T47D (cell line): ENCODE data around the gene CTNNA2.

Source experiments
- DNase-seq, 2 experiments: peaks; one replicate each; pipeline versions ENCODE4 v3.0.0 to v3.0.0-alpha.2; 2011 to 2012; ENCODE audit warnings: low read depth in 1 of 2, low spot score in 1 of 2
- JUND ChIP-seq: IDR thresholded peaks from 2 replicates; pipeline ENCODE4 v1.6.1; 2012; ENCODE audit warnings: low read depth
- in situ Hi-C: cut with HindIII; loops from 2 replicates; pipeline ENCODE4 v1.10.0; 2016; ENCODE audit warnings: low sequenced_read_pairs, low pct_unique_long_range_greater_than_20kb

Gene CTNNA2

GRCh38 chr2:80105015-80105640 lies 592.3 kb downstream of the CTNNA2 start:
- no peak for TF ChIP-seq JUND
- in situ Hi-C loops = no loop called here
- no peak for DNase-seq

GRCh38 chr2:80111185-80111584 lies 598.3 kb downstream of the CTNNA2 start:
- no peak for DNase-seq
- no peak for TF ChIP-seq JUND
- in situ Hi-C loops = no loop called here

GRCh38 chr2:80112790-80113189 lies 599.9 kb downstream of the CTNNA2 start:
- DNase-seq = no peak
- in situ Hi-C loops = no loop called here
- no peak for TF ChIP-seq JUND

- DNase-seq = no peak
- in situ Hi-C loops = no loop called here
- TF ChIP-seq JUND = no peak
These were observed 600.5 kb downstream of the CTNNA2 start for GRCh38 chr2:80113399-80113798.

DNA sequence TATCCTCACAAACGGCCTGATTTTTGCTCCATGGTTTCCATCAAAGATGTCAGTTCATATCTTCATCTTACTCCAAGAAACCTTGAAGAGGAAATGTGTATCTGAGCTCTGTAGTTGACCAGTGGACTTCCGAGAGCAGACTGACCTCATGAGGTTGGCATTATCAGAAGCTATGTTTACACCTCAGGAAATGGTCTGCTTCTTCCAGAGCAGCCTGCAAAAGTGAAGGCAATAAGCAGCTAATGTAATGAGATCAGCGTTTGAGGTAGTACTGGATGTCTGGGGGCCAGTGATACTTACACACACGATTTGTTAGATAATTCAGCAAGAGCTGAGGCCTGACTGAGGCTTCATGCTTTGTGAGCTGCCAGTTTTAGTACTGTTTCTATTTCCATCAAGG lies 602.0 kb downstream of the CTNNA2 start:
- no peak for DNase-seq
- in situ Hi-C loops = no loop called here
- TF ChIP-seq JUND = no peak

DNA sequence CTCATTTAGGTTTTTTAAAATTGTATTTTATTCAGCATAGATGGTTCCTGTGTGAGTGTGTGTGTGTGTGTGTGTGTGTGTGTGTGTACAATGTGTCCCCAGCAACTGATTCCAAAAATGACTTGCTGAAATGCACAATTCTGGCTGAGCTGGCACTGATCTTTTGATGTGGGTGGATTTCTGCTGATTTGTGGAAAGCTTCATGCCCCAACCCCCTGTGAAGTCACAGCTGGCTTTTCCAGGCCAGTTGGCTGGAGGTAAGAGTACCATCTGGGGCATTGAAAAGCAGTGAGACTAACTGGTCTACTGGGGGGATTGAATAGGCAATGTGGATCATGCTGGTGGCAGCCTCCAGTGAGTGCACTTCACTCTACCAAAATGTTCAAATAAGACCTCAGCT lies 604.5 kb downstream of the CTNNA2 start:
- DNase-seq = no peak
- in situ Hi-C loops = no loop called here
- TF ChIP-seq JUND = no peak

DNA sequence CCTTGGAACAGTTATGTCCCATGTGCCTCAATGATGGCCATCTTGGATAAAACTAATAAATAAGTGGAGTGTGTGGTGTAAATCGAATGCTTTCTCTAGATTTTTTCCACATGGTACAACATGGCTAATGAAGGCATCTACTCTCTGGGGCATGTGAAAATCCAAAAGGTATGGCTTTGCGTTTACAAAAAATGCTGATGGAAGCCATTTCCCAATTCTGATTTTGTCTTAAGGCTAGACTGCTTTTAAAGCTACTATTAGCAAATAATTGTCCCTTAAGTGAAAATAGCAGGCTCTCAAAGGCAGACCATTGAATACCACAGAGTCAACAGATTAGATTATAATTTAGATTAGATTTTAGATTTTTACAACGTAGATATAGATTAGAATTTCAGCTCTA lies 608.0 kb downstream of the CTNNA2 start:
- TF ChIP-seq JUND = no peak
- no peak for DNase-seq
- in situ Hi-C loops = no loop called here

DNA sequence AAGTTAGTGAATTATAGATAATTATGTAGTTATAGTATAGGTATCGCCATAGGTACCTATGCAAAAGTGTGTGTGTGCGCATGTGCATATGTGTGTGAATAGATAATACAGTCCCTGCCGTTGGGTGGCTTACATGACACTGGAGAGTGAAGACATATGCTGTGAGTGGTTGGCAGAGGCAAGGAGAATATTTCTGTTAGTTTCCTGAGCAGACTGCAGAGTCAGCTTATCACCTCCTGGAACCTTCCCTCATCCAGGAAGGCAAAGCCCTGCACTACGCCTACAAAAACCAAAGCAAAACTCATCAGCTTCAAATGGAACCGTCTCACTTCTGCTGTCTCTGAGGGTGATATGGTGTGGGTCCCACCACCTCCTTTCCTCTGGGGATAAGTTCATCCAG lies 609.8 kb downstream of the CTNNA2 start:
- no peak for TF ChIP-seq JUND
- DNase-seq = no peak
- in situ Hi-C loops = no loop called here

DNA sequence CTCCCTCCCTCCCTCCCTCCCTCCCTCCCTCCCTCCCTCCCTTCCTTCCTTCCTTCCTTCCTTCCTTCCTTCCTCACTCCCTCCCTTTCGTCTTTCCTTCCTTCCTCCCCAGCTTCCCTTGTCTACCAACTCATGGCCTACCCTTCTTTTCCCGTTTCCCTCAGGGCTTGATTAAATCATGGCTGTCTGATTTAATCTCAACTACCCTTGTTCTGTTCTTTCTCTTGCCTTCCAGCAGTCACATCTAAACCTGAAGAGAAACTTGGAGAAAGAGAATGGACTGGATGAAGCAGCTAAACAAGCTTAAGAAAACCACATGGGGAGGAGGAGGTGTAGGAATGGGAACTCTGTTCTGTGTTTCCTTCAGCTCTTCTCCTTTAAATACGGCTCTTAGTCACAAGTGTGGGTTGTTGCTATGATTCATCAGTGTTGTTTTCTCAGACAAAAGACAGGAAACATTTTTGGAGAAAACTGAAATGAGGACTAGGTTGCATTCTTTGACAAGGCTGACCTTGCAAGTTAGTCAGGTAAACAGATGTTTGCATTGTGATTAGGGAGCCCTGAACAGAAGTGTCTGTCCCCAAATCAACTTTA lies 613.8 kb downstream of the CTNNA2 start:
- in situ Hi-C loops = no loop called here
- no peak for DNase-seq
- no peak for TF ChIP-seq JUND

DNA sequence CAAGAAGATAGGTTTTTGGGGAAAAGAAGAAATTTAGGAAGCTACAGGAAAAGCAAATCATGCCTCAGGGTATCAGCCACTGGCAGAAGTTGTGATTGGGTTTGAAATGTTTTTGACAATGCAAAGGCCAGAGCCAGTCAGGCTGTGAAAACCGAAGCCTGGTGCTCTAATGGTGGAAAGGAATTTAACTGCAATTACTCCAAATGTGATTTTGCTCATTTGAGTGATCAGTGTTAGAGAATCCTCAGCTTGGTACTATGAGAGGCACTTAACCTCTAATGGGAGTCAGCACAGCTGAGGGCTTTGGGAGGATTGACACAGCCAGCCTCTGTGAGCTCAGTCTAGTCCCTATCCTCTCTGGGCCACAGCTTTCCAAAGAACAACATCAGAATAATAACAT lies 615.2 kb downstream of the CTNNA2 start:
- DNase-seq = no peak
- in situ Hi-C loops = no loop called here
- TF ChIP-seq JUND = no peak

- no peak for TF ChIP-seq JUND
- in situ Hi-C loops = no loop called here
- DNase-seq = no peak
These were observed 619.4 kb downstream of the CTNNA2 start for GRCh38 chr2:80132281-80132680.

DNA sequence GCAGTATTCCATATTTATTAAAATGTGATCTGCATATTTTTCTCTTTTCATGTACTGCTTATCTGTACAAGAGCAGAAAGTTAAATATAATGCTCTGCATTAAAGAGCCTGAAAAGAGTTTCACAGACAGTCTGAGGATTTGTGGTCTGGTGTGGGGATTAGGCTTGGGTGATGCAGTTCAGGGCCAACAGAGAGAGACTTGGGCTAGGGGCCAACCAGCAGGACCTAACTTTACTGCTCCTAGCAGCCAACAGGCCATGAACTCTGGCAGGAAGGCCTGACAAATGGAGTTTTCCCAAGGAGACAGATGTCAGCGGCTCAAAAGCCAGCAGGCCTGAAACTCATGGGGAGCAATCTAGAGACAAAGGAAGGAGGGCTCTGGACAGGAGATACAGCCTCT lies 622.1 kb downstream of the CTNNA2 start:
- TF ChIP-seq JUND = no peak
- in situ Hi-C loops = no loop called here
- no peak for DNase-seq

DNA sequence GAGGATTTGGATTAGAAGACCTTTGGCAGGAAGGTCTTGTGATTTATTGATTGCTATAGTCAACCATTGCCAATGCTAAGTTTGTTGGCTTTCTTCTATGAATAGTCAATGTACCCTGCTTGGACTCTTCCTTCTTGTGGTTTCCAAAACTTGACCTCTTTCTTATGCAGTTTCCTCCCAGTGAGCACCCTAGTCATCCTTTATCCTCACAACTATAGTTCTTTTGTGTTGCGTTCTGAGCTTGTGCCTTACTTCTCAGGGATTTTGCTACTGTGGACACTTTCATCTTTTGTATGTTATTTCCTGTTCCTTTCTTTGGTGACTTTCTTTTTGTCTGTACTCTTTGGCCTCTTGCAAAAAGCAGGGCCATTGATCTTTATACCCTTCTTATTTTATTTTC lies 623.5 kb downstream of the CTNNA2 start:
- in situ Hi-C loops = no loop called here
- TF ChIP-seq JUND = no peak
- DNase-seq = no peak

DNA sequence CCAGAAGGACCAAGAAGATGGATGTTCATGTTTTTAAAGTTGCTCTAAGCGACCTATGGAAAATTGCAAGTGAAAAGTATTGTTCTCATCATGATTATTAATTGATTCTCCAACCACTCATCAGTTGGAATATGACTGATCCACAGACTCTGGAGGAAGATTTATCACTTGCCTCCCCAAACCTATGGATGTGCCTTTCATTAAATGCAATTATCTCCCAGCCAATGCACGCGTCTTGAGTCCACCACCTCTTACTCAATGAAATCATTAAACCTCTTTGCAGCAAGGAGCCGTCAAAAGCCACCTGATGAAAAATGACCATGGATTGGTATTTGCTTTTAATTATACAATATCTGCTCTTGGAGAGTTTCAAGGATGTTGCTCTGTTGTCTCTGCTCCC lies 626.1 kb downstream of the CTNNA2 start:
- in situ Hi-C loops = no loop called here
- TF ChIP-seq JUND = no peak
- no peak for DNase-seq
